Stimulated activated CD8-positive, alpha-beta memory T cell treated with anti-CD3 and anti-CD28 coated beads, Interleukin-4, amount 100 ng/mL, for 4 hours (primary cell): Measurements from ENCODE around the gene DLG2.
"Not testable (repeated sequence)": the region's sequence is repeated elsewhere in the genome, so short reads cannot be mapped to it uniquely, and the experiment has no call there.

Source experiments
- DNase-seq, 2 donors: peaks; one replicate each; pipeline ENCODE4 v3.0.0-alpha.2; 2020; ENCODE audit warnings: low read depth in 2 of 2, low spot score in 1 of 2

Gene DLG2

GRCh38 chr11:83759148-83759547, 1868.0 kb downstream of the DLG2 start:
- DNase-seq = no peak

- no peak for DNase-seq
Observed at GRCh38 chr11:83751041-83751440, 1876.1 kb downstream of the DLG2 start.

- DNase-seq = no peak
Observed at GRCh38 chr11:83746921-83747585, 1880.1 kb downstream of the DLG2 start.

- DNase-seq = no peak
Observed at GRCh38 chr11:83744620-83745192, 1882.4 kb downstream of the DLG2 start.

- DNase-seq = no peak
Observed at GRCh38 chr11:83736684-83737083, 1890.5 kb downstream of the DLG2 start.

- no peak for DNase-seq
Observed at GRCh38 chr11:83734120-83734519, 1893.0 kb downstream of the DLG2 start.

DNA sequence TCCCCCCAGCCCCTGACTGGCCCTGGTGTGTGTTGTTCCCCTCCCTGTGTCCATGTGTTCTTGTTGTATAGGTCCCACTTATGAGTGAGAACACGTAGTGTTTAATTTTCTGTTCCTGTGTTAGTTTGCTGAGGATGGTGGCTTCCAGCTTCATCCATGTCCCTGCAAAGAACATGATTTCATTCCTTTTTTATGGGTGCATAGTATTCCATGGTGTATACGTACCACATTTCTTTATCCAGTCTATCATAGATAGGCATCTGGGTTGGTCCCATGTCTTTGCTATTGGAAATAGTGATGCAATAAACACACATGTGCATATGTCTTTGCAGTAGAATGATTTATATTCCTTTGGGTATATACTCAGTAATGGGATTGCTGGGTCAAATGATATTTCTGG, 1895.9 kb downstream of the DLG2 start:
- DNase-seq = not testable (repeated sequence)

- DNase-seq = no peak
Observed at GRCh38 chr11:83728281-83728680, 1898.9 kb downstream of the DLG2 start.

DNA sequence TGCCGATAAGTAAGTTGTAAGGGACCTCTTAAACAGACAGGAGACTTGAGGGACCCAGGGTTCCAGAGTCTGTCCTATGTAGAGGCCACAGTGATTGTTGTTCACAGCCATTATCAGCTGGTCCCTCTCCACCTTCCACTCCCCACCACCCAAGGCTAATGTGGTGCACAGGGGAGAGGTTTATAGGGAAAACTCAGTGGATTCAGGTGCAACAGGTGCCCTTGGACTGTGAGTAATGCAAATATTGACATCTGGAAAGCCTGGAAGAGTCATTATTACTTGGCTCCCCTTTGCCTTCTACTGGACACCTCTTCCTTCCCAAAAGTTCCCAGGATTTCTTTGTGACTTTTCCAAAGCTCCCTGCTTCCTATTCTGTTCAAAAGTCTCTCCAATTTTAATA, 1899.9 kb downstream of the DLG2 start:
- no peak for DNase-seq

DNA sequence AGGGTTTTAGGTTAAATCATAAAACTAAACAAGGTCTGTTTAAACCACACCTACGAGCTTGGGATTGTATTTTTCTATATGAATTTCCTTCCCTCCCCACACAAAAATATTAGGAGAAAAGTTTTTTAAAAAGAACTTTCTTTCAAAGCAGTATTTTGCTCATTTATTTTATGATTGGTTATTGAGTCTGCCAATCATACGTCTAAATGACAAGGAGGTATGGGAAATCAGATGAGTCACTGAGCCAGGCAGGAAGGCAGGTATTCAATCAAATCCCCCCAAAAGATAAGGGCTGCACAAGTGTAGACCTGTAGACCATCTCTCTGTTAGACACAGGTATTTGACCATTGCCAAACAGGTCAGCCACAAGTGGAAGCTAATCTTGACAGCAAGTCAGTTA, 1900.8 kb downstream of the DLG2 start:
- no peak for DNase-seq

GRCh38 chr11:83725728-83726127, 1901.4 kb downstream of the DLG2 start:
- DNase-seq = no peak

DNA sequence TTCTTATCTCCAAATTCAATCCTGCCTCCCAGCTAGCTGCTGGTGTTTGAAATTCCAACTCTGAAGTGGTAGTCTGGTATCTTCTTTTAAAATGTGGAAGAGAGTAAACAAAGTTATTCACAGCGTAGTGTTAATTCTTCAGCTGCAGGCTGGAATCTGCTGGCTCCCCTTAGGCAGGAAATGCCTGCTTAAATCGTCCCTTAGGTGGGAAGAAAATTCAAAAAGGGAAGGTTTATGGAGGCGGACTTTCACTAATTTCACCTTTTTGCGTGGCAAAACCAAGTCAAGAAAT, 1901.9 kb downstream of the DLG2 start:
- no peak for DNase-seq

DNA sequence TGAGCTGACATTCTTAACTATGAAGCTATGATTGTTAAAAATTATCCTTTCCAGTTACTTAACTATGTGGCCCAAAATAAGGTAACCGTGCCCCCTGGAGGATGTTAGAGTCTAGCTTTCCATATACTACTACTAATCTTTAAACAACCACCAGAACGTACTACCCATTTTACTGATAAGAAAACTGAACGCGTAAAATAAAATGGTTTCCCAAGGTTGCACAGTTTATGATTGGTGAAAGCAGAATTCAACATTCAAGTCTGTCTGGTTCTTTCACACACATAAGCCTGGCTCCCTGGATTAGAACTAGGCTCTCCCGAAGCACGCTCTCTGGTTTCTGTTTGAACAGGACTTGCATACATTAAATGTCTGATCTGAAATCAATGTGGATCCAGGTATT, 1903.1 kb downstream of the DLG2 start:
- DNase-seq = no peak

DNA sequence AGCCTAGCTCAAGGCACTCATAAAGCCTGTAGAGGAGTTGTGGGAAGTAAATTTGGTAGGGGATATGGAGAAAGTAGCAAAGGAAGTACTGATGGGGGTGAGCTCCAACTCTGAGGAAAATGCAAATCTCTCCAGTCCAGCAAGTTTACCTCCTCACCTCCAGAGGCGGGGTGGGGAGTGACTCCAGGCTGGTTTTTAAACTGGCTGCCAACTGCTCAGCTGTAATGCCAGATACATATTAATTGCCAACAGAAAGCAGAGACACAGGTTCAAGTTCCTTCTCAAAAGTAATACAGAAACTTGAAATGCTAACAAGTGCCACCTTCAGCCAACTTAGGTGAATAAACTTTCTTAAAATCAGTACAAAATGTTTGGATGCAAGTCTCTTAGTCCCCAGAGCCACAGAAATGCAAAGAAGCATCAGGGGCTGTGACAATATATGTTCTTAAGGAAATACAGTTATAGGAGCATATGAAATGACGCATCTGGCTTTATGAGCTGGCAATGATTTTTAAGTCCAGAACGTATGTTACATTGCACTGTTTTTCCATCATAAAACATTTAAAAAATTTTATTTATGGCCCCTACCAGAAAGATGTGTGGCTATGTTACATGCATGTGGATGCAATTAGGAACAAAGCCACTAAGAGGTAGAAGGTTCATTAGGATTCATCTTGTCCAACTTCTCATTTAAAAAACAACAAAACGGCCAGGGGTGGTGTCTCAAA, 1904.6 kb downstream of the DLG2 start:
- DNase-seq = no peak

- no peak for DNase-seq
Observed at GRCh38 chr11:83721263-83721662, 1905.9 kb downstream of the DLG2 start.

DNA sequence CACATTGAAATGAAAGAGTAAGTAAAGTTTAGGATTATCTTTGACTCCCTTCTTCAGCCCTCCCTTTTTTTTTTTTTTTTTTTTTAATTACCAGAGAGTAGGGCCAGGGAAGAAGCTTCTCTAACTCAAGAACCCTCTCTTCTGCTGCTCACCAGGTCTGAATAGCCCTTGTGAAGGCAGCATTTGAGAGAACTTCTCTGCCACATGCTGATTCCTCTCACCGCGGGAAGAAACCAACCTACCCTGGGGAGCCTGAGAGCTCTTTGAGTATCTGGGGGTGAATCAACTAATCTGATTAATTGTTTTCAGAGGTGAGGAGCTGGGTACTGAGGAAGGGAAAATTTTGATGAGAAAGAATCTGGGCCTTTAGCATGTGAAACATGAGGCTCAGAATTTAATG, 1906.5 kb downstream of the DLG2 start:
- no peak for DNase-seq

GRCh38 chr11:83717537-83717936, 1909.6 kb downstream of the DLG2 start:
- no peak for DNase-seq

GRCh38 chr11:83715927-83716535, 1911.1 kb downstream of the DLG2 start:
- DNase-seq = no peak

- DNase-seq = no peak
Observed at GRCh38 chr11:83713708-83714107, 1913.4 kb downstream of the DLG2 start.

DNA sequence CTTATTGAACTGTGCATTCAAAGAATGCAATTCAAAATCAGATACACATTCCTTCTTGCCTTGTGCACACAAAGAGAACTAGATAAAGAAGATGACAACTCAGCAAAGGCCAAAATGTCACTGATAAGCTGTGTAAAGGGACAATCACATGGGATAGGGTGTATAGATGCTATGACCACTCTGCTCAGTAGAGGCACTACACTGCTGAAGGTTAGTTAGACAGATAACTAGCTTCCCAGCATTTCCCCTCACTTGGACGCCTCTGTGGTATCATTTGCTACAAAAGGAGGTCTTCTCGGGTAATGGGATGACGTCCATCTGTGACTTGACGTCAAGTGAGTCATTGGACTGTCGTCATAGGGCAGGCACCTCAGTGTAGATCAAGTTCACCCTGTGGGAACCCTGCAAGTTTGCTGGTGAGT, 1916.0 kb downstream of the DLG2 start:
- no peak for DNase-seq

DNA sequence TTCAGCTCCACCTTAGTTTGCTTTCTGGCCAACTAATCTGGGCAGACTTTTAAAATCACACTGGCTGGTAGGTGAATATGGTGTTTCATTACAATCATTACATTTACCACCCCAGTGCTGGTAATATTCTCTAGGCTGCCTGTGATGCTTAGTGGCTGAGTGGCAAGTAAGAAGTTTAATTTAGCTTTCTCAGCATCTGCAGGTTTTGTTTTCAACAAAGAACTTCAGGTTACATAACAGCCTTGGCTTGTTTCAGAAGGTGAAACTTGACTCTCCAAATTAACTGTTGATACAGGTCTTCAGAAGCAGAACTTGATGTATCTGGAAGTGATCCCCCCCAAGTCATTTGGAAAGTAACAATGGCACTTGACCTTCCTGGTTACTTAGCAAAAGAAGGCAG, 1917.7 kb downstream of the DLG2 start:
- DNase-seq = no peak

GRCh38 chr11:83706566-83706965, 1920.6 kb downstream of the DLG2 start:
- DNase-seq = no peak
